Panc1 (cell line): Measurements from ENCODE around the gene PSMA7. TPM values are rescaled to one million over a fixed set of nuclear protein-coding genes. Genes with fewer than 3 reads are reported as not detected.
A peak's percentile ranks its signal among the peaks of the same experiment; 100 is the strongest.

ENCODE experiments used
- ATAC-seq: fragments of 200-7000 bp; cut with Tn5 transposase; 2 replicates; pipeline ENCODE4 v1.9.1; 2020; ENCODE audit warnings: mild to moderate bottlenecking, moderate library complexity
- BruUV-seq: library from RNA; stranded (reverse); fragments of 400-500 nt; replicated peaks from 2 replicates; lab custom pipeline; 2021; lab: Mats Ljungman, UMichigan
- CTCF ChIA-PET: fragments of 300-600 bp; sonication (Branson Sonifier 250); formaldehyde crosslinking; loops from one replicate; lab custom pipeline; 2022; ENCODE audit warnings: antibody characterized with exemption; lab: Charles Lee
- POLR2A ChIA-PET: fragments of 300-600 bp; sonication (Branson Sonifier 250); formaldehyde crosslinking; loops from one replicate; lab custom pipeline; 2022; ENCODE audit warnings: antibody characterized with exemption; lab: Charles Lee
- DNase-seq: peaks from one replicate; pipeline ENCODE4 v3.0.0-alpha.2; 2010; ENCODE audit warnings: low read depth, low spot score
- H3K27ac ChIP-seq: 2 replicates; pipeline ENCODE4 v1.5.1; 2011; ENCODE audit warnings: mild to moderate bottlenecking, low read length, inconsistent platforms
- H3K27me3 ChIP-seq: fragments of 200-500 bp; sonication (Bioruptor generic); 2 replicates; pipeline ENCODE4 v1.6.0; 2014; ENCODE audit warnings: low read length, inconsistent platforms; ENCODE audit not compliant: control insufficient read depth, insufficient read depth
- H3K36me3 ChIP-seq: fragments of 200-500 bp; sonication (Bioruptor generic); 2 replicates; pipeline ENCODE4 v1.5.1; 2014; ENCODE audit warnings: inconsistent platforms, mild to moderate bottlenecking, low read length, moderate library complexity; ENCODE audit not compliant: control insufficient read depth, insufficient read depth
- H3K4me1 ChIP-seq: 2 replicates; pipeline ENCODE4 v1.5.1; 2011; ENCODE audit warnings: inconsistent platforms, mild to moderate bottlenecking, low read length, moderate library complexity; ENCODE audit not compliant: control insufficient read depth, insufficient read depth
- H3K4me3 ChIP-seq, 2 experiments: 2 replicates each; pipeline ENCODE4 v1.5.1; 2011 to 2012; ENCODE audit warnings: low read depth in 2 of 2, low read length in 2 of 2, mild to moderate bottlenecking in 2 of 2, inconsistent platforms in 1 of 2, moderate library complexity in 1 of 2
- H3K9me3 ChIP-seq: fragments of 200-500 bp; sonication (Bioruptor generic); 2 replicates; pipeline ENCODE4 v1.5.1; 2014; ENCODE audit warnings: low read depth, mild to moderate bottlenecking, inconsistent platforms, low read length, moderate library complexity; ENCODE audit not compliant: control insufficient read depth, insufficient read depth
- POLR2AphosphoS5 ChIP-seq: IDR thresholded peaks from 2 replicates; pipeline ENCODE4 v1.6.1; 2012; ENCODE audit warnings: mild to moderate bottlenecking, low read depth, low read length, moderate library complexity
- SIN3A ChIP-seq: IDR thresholded peaks from 2 replicates; pipeline ENCODE4 v1.6.1; 2012; ENCODE audit warnings: low read depth, mild to moderate bottlenecking, low read length, moderate library complexity, borderline replicate concordance; ENCODE audit not compliant: insufficient read depth
- TCF7L2 ChIP-seq: IDR thresholded peaks from 2 replicates; pipeline ENCODE4 v1.6.1; 2011; ENCODE audit warnings: mild to moderate bottlenecking, low read depth, low read length, inconsistent platforms
- in situ Hi-C: cut with HindIII; loops from 2 replicates; pipeline ENCODE4 v1.10.0; 2016; ENCODE audit warnings: low sequenced_read_pairs, low pct_unique_long_range_greater_than_20kb
- intact Hi-C: fragments of 100-400 bp; cut with micrococcal nuclease; formaldehyde crosslinking; loops from one replicate; pipeline ENCODE4 v1.10.0; 2022; ENCODE audit not compliant: unreplicated experiment
- total RNA-seq: library from RNA; stranded (reverse); gene quantifications from one replicate; pipeline ENCODE4 v1.2.1, GENCODE V29; 2021; ENCODE audit not compliant: unreplicated experiment
- TF ChIP-seq, protein P1 (sequence below), 2 experiments: IDR thresholded peaks; 2 replicates each; pipeline ENCODE4 v1.6.1; 2011 to 2012; ENCODE audit warnings: low read depth in 2 of 2, control low read depth in 1 of 2, low read length in 1 of 2, mild to moderate bottlenecking in 1 of 2, moderate library complexity in 1 of 2; ENCODE audit not compliant: insufficient read depth in 1 of 2
- TF ChIP-seq, protein P2 (sequence below): fragments of 450-650 bp; IDR thresholded peaks from 2 replicates; pipeline ENCODE4 v1.5.1; 2017; ENCODE audit warnings: mild to moderate bottlenecking

The PSMA7 gene
- total RNA-seq, 1 experiment from 2014 or later, result 402 TPM

DNA sequence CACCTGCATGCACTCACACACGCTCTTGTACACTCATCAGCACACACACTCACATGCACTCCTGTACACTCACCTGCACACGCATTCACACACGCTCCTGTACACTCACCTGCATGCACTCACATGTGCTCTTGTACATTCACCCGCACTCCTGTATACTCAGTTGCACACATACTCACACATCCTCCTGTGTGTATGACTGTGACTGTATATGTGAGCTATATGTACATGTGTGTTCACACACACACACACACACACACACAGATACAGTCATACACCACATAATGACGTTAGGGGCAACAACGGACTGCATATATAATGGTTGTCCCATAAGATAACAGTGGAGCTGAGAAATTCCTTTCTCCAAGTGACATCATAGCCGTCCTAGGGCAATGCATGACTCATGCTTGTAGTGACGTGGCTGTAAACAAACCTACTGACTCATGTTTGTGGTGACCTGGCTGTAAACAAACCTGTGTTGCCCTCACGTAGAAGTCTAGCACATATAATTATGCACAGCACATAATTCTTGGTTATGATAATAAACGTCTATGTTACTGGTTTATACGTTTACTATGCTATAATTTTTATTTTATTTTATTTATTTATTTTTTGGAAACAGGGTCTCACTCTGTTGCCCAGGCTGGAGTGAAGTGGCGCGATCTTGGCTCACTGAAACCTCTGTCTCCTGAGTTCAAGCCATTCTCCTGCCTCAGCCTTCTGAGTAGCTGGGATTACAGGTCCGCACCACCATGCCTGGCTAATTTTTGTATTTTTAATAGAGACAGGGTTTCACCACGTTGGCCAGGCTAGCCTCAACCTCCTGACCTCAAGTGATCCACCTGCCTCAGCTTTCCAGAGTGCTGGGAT is 54.7 kb downstream of the PSMA7 start:
- Histone ChIP-seq H3K36me3 (no peaks in the 10 kb centered on the region), H3K4me1 (peaks cover 14% of the 10 kb centered on the region), H3K9me3 (no peaks in the 10 kb centered on the region), H3K27me3 (no peaks in the 10 kb centered on the region; the same call in 1 of the 2 replicates), H3K4me3 (no peak overlapping the region), H3K27ac (no peak overlapping the region)
- CTCF ChIA-PET, result no interaction called here
- peak; percentile 69; the same call in 1 of the 2 replicates for TF ChIP-seq POLR2AphosphoS5
- TF ChIP-seq, protein P1, sequence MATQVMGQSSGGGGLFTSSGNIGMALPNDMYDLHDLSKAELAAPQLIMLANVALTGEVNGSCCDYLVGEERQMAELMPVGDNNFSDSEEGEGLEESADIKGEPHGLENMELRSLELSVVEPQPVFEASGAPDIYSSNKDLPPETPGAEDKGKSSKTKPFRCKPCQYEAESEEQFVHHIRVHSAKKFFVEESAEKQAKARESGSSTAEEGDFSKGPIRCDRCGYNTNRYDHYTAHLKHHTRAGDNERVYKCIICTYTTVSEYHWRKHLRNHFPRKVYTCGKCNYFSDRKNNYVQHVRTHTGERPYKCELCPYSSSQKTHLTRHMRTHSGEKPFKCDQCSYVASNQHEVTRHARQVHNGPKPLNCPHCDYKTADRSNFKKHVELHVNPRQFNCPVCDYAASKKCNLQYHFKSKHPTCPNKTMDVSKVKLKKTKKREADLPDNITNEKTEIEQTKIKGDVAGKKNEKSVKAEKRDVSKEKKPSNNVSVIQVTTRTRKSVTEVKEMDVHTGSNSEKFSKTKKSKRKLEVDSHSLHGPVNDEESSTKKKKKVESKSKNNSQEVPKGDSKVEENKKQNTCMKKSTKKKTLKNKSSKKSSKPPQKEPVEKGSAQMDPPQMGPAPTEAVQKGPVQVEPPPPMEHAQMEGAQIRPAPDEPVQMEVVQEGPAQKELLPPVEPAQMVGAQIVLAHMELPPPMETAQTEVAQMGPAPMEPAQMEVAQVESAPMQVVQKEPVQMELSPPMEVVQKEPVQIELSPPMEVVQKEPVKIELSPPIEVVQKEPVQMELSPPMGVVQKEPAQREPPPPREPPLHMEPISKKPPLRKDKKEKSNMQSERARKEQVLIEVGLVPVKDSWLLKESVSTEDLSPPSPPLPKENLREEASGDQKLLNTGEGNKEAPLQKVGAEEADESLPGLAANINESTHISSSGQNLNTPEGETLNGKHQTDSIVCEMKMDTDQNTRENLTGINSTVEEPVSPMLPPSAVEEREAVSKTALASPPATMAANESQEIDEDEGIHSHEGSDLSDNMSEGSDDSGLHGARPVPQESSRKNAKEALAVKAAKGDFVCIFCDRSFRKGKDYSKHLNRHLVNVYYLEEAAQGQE (IDR thresholded peaks at IDR 0.05; ENCODE audit: insufficient read depth in 1 of 2, low read depth in 2 of 2, low read length in 1 of 2), result no peak
- peak; percentile 99 for ATAC-seq
- intact Hi-C loops (loop anchor here (2.0 kb wide), 1 partner anchor 22 kb away; no protein-coding TSS in a partner anchor), in situ Hi-C loops (no loop called here)
- peak; percentile 97 for DNase-seq
- POLR2A ChIA-PET, result interaction anchor here (1.3 kb wide), 1 partner anchor 33 kb away, joined by 11 read pairs; the partner anchor contains the start of gene LSM14B
- BruUV-seq, result no TSS peak

DNA sequence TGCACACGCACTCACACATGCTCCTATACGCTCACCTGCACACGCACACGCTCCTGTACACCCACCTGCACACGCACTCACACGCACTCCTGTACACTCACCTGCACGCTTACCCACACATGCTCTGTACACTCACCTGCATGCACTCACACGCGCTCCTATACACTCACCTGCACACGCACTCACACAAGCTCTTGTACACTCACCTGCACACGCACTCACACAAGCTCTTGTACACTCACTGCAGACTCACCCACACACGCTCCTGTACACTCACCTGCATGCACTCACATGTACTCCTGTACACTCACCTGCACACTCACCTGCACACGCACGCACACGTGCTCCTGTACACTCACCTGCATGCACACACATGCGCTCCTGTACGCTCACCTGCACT is 55.6 kb downstream of the PSMA7 start:
- no peak overlapping the region for H3K4me3 ChIP-seq
- H3K27ac ChIP-seq, result no peak overlapping the region
- H3K4me1 ChIP-seq, result peaks cover 14% of the 10 kb centered on the region
- POLR2A ChIA-PET, result interaction anchor here (0.7 kb wide), 1 partner anchor 22 kb away, joined by 4 read pairs; no protein-coding TSS in a partner anchor
- CTCF ChIA-PET, result no interaction called here
- no peak for DNase-seq
- no peaks in the 10 kb centered on the region for H3K9me3 ChIP-seq
- intact Hi-C loops (loop anchor here (2.0 kb wide), 1 partner anchor 21 kb away; no protein-coding TSS in a partner anchor), in situ Hi-C loops (no loop called here)
- H3K27me3 ChIP-seq, result no peaks in the 10 kb centered on the region; the same call in 1 of the 2 replicates
- no peaks in the 10 kb centered on the region for H3K36me3 ChIP-seq
- no peak for ATAC-seq
- no TSS peak for BruUV-seq
- TF ChIP-seq POLR2AphosphoS5, result no peak
- TF ChIP-seq, protein P1 (IDR thresholded peaks at IDR 0.05; ENCODE audit: insufficient read depth in 1 of 2, low read depth in 2 of 2, low read length in 1 of 2), result no peak
- TF ChIP-seq, protein P2, sequence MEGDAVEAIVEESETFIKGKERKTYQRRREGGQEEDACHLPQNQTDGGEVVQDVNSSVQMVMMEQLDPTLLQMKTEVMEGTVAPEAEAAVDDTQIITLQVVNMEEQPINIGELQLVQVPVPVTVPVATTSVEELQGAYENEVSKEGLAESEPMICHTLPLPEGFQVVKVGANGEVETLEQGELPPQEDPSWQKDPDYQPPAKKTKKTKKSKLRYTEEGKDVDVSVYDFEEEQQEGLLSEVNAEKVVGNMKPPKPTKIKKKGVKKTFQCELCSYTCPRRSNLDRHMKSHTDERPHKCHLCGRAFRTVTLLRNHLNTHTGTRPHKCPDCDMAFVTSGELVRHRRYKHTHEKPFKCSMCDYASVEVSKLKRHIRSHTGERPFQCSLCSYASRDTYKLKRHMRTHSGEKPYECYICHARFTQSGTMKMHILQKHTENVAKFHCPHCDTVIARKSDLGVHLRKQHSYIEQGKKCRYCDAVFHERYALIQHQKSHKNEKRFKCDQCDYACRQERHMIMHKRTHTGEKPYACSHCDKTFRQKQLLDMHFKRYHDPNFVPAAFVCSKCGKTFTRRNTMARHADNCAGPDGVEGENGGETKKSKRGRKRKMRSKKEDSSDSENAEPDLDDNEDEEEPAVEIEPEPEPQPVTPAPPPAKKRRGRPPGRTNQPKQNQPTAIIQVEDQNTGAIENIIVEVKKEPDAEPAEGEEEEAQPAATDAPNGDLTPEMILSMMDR, result no peak
- TF ChIP-seq TCF7L2, result no peak
- TF ChIP-seq SIN3A, result no peak
